NB4 (cell line): ENCODE measurements around the gene NPB.
A peak's percentile ranks its signal among the peaks of the same experiment; 100 is the strongest.

Experiments used
- DNase-seq: peaks from one replicate; pipeline ENCODE4 v3.0.0; 2010; ENCODE audit warnings: low read depth
- H3K4me3 ChIP-seq: one replicate; pipeline ENCODE4 v1.5.1; 2011; ENCODE audit warnings: mild to moderate bottlenecking, low read depth, low read length, moderate library complexity
- MYC ChIP-seq: IDR thresholded peaks from 2 replicates; pipeline ENCODE4 v1.6.1; 2011; ENCODE audit warnings: low read depth, low read length
- POLR2A ChIP-seq: IDR thresholded peaks from 2 replicates; pipeline ENCODE4 v1.6.1; 2011; ENCODE audit warnings: mild to moderate bottlenecking; ENCODE audit not compliant: insufficient read length; ENCODE audit errors: extremely low read depth
- TF ChIP-seq, protein P1 (sequence below): IDR thresholded peaks from 2 replicates; pipeline ENCODE4 v1.6.1; 2011; ENCODE audit warnings: low read depth, low read length
- TF ChIP-seq, protein P2 (sequence below): IDR thresholded peaks from one replicate; pipeline ENCODE4 v1.5.1; 2012; ENCODE audit warnings: low read depth, low read length

The NPB gene

DNA sequence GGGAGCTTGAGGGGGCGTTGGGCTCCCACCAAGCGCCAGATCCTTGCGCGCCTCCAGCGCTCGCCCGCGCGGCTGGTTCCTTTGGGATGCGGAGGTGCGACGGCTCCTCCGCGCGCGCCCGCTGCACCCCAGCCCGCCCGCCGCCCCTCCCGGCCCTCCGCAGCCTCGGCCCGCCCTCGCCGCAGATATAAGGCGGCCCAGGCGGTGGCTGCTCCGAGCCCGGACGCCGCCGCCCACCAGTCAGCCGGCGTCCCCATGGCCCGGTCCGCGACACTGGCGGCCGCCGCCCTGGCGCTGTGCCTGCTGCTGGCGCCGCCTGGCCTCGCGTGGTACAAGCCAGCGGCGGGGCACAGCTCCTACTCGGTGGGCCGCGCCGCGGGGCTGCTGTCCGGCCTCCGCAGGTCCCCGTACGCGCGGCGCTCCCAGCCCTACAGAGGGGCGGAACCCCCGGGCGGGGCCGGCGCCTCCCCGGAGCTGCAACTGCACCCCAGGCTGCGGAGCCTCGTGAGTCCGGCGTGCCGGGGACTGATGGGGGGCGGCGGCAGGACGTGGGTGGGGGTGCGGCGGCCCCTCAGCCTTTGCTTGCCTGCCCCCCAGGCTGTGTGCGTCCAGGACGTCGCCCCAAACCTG lies at the start of gene NPB:
TSS of gene NPB (plus strand) at position 216 of the 630 bp plus-strand sequence. CDS start at position 256, 40 bp downstream.
- H3K4me3 ChIP-seq, result no peak within 1 kb of the TSS
- no peak for DNase-seq
- TF ChIP-seq, protein P1, sequence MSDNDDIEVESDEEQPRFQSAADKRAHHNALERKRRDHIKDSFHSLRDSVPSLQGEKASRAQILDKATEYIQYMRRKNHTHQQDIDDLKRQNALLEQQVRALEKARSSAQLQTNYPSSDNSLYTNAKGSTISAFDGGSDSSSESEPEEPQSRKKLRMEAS, result no peak
- no peak for TF ChIP-seq MYC
- TF ChIP-seq POLR2A, result no peak
- TF ChIP-seq, protein P2, sequence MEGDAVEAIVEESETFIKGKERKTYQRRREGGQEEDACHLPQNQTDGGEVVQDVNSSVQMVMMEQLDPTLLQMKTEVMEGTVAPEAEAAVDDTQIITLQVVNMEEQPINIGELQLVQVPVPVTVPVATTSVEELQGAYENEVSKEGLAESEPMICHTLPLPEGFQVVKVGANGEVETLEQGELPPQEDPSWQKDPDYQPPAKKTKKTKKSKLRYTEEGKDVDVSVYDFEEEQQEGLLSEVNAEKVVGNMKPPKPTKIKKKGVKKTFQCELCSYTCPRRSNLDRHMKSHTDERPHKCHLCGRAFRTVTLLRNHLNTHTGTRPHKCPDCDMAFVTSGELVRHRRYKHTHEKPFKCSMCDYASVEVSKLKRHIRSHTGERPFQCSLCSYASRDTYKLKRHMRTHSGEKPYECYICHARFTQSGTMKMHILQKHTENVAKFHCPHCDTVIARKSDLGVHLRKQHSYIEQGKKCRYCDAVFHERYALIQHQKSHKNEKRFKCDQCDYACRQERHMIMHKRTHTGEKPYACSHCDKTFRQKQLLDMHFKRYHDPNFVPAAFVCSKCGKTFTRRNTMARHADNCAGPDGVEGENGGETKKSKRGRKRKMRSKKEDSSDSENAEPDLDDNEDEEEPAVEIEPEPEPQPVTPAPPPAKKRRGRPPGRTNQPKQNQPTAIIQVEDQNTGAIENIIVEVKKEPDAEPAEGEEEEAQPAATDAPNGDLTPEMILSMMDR, result no peak

DNA sequence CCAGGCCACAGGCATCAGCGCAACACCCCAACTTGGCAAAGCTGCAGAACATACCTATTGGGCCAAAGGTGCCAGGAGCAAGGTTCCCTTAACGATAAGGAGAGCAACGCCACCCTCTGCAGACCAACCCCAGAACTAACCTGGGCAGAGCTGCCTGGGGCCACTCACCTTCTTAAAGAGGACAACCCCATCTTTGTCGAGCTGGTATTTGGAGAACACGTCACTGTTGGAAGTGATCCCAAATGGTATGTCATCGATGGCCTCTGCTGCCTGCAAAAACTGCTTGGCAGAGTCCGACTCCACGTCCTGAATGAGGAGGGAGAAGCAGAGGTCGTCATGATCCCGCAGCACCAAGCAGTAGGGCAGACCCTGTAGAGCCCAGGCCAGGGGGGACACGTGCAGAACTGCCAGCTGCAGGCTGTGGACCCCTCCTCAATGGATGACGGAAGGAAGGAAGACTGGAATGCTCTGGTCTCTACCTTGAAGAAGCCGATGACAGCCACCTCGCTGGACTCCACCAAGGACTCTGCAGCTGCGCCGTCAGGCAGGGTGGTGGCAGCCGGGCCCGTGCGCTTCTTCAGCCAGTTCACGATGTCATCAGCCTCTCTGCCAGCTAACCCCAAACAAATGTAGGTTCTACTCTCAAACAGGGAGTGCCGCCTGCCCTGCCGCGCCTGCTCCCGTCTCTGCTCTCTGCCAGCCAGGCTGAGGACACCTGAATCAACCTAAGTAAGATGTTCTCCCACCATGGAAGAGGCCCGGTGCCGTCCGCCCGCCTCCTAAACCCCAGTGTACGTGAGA lies 46.9 kb upstream of the NPB start:
- DNase-seq, result no peak
- H3K4me3 ChIP-seq, result peak overlapping the region; percentile 11
- TF ChIP-seq, protein P2, result no peak
- TF ChIP-seq POLR2A, result no peak
- TF ChIP-seq, protein P1, result no peak
- no peak for TF ChIP-seq MYC

DNA sequence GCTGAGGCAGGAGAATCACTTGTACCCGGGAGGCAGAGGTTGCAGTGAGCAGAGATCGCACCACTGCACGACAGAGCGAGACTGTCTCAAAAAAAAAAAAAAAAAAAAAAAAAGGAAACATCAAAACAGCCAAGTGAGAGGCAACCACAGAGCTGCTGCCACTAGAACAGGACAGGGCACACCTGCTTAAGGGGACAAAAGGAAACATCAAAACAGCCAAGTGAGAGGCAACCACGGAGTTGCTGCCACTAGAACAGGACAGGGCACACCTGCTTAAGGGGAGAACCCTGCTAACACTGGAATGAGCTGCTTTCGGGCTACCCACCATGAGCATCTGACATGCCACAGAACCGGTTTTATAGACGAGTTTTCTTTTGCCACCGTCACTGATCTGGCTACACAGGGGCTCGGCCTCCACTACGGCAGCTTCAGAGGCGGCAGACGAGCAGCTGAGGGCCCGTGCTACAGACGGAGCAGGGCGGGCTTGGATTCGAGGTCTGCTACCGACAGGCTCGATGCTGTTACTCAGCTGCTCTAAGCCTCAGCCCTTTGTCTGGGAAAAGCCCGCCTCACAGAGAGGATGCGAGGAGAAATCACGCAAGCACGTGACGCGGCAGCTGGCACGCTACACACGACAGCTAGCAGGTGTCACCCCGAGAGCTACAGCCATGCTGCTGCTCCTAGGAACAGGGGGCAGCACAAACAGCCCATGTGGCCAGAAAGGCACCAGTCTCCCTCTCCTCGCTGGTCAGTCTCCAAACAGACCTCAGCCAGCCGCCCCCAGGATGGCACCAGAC lies 43.7 kb upstream of the NPB start:
- TF ChIP-seq, protein P1, result peak; percentile 56; the same call in 1 of the 2 replicates
- TF ChIP-seq, protein P2, result no peak
- TF ChIP-seq POLR2A, result no peak
- H3K4me3 ChIP-seq, result peak overlapping the region; percentile 84
- peak; percentile 49 for DNase-seq

DNA sequence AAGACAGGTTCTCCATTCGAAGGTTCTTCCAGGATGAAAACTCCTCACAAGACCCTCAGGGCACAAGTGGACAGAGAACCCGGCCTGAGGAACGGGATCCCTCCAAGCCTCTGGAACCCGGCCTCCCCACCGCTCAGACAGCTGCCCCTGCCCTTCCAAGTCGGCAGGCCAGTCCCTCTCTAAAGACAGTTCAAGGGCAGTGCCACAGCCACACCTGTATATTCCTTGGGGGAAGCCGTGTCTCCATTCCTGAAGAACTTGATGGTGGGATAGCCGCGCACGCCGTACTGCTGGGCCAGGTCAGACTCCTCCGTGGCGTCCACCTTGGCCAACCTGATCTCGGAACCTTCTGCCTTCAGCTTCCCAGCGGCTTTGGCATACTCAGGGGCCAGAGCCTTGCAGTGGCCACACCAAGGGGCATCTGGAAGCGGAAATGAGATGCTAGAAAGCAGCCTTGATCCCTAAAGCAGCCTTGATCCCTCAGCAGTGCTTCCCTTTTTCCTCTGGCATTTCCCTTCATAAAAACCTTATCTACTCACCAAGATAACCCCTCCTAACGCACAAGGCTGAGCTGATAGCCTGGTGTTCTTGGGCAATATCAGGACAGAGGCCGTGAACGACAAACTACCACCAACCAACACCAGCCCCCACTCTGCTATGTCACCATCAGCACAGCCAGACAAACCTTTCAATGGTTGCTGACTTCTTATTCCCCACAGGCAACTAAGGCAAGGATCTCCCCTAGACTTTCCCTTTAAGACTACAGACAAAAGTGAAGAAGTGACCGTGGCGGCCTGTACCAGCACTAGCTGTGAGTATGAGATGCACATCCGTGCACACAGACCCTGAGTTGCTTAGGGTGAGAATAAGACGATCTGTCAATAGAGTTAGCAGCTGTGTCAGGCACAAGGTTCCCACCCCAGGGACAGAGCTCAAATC lies 42.8 kb upstream of the NPB start:
- peak overlapping the region; percentile 84 for H3K4me3 ChIP-seq
- DNase-seq, result peak; percentile 63
- TF ChIP-seq, protein P1, result no peak
- TF ChIP-seq POLR2A (no peak), MYC (no peak)
- TF ChIP-seq, protein P2, result no peak
